Measurements from ENCODE around the gene S1PR2.

GRCh38 chr19:10191347-10191746 lies 39.8 kb downstream of the S1PR2 start:
- TF ChIP-seq EP300 (IDR thresholded peaks at IDR 0.05): no peak
- TF ChIP-seq, protein P1, sequence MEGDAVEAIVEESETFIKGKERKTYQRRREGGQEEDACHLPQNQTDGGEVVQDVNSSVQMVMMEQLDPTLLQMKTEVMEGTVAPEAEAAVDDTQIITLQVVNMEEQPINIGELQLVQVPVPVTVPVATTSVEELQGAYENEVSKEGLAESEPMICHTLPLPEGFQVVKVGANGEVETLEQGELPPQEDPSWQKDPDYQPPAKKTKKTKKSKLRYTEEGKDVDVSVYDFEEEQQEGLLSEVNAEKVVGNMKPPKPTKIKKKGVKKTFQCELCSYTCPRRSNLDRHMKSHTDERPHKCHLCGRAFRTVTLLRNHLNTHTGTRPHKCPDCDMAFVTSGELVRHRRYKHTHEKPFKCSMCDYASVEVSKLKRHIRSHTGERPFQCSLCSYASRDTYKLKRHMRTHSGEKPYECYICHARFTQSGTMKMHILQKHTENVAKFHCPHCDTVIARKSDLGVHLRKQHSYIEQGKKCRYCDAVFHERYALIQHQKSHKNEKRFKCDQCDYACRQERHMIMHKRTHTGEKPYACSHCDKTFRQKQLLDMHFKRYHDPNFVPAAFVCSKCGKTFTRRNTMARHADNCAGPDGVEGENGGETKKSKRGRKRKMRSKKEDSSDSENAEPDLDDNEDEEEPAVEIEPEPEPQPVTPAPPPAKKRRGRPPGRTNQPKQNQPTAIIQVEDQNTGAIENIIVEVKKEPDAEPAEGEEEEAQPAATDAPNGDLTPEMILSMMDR (IDR thresholded peaks at IDR 0.05): no peak

Data from suprapubic skin (tissue), 3 donors.